GM12878 (cell line): ENCODE measurements around the gene DCK. TPM values are rescaled to one million over a fixed set of nuclear protein-coding genes. Genes with fewer than 3 reads are reported as not detected.

Experiments used
- ATAC-seq: fragments of 200-7000 bp; cut with Tn5 transposase; 3 replicates; pipeline ENCODE4 v1.9.1; 2020; ENCODE audit warnings: mild to moderate bottlenecking, moderate library complexity
- Bru-seq: library from RNA; stranded (reverse); fragments of 400-500 nt; gene quantifications from one replicate; lab custom pipeline; 2021; lab: Mats Ljungman, UMichigan
- BruChase-seq, 2 experiments: library from RNA; stranded (reverse); fragments of 400-500 nt; gene quantifications; one replicate each; lab custom pipeline; 2021; lab: Mats Ljungman, UMichigan
- BruUV-seq: library from RNA; stranded (reverse); fragments of 400-500 nt; replicated peaks from 2 replicates; lab custom pipeline; 2021; lab: Mats Ljungman, UMichigan
- CTCF ChIA-PET: fragments of 300-600 bp; sonication (Branson Sonifier 250); formaldehyde crosslinking; extraction: SDS; loops from one replicate; lab custom pipeline; 2021; ENCODE audit warnings: inconsistent platforms; lab: Yijun Ruan, JAX
- POLR2A ChIA-PET: fragments of 350-600 bp; formaldehyde crosslinking; extraction: SDS; loops from one replicate; lab custom pipeline; 2021; ENCODE audit warnings: inconsistent platforms; lab: Charles Lee
- RAD21 ChIA-PET: fragments of 300-600 bp; sonication (Branson Sonifier 250); formaldehyde crosslinking; loops from one replicate; lab custom pipeline; 2023; ENCODE audit warnings: antibody characterized with exemption; ENCODE audit not compliant: unreplicated experiment; lab: Charles Lee
- SMC1A ChIA-PET: fragments of 300-600 bp; sonication (Branson Sonifier 250); formaldehyde crosslinking; loops from one replicate; lab custom pipeline; 2023; ENCODE audit not compliant: unreplicated experiment, uncharacterized antibody; lab: Charles Lee
- DNase-seq: peaks from one replicate; pipeline ENCODE4 v3.0.0-alpha.2; 2011; ENCODE audit warnings: low read depth, low spot score
- FAIRE-seq: peaks from 3 replicates; lab custom pipeline; 2011; peaks lifted over from hg19 to GRCh38; lab: Jason Lieb, UNC
- H2AFZ ChIP-seq: 2 replicates; pipeline ENCODE4 v1.6.0; 2011; ENCODE audit warnings: low read depth, low read length, control low read depth; ENCODE audit not compliant: control insufficient read depth
- H3K27ac ChIP-seq: 2 replicates; pipeline ENCODE4 v1.5.1; 2011; ENCODE audit warnings: control low read depth; ENCODE audit not compliant: control insufficient read depth, insufficient read depth
- H3K27me3 ChIP-seq, 2 experiments: replicated peaks in 1 of 2; 2 replicates each; pipeline versions ENCODE4 v1.6.0 to v1.6.1; 2011; ENCODE audit warnings: low read length in 1 of 2; ENCODE audit not compliant: control insufficient read depth in 2 of 2, insufficient read depth in 2 of 2
- H3K36me3 ChIP-seq, 2 experiments: 2 replicates each; pipeline ENCODE4 v1.5.1; 2011; ENCODE audit warnings: low read length in 1 of 2; ENCODE audit not compliant: control insufficient read depth in 2 of 2, insufficient read depth in 2 of 2
- H3K4me1 ChIP-seq: 2 replicates; pipeline ENCODE4 v1.6.1; 2011; ENCODE audit warnings: mild to moderate bottlenecking, low read length, moderate library complexity, mixed read lengths; ENCODE audit not compliant: control insufficient read depth, insufficient read depth
- H3K4me2 ChIP-seq: 2 replicates; pipeline ENCODE4 v1.6.0; 2011; ENCODE audit warnings: control low read depth; ENCODE audit not compliant: control insufficient read depth, insufficient read depth
- H3K4me3 ChIP-seq: fragments of 200-600 bp; sonication (generic); 2 replicates; pipeline ENCODE4 v1.5.1; 2016
- H3K79me2 ChIP-seq: 2 replicates; pipeline ENCODE4 v1.6.0; 2011; ENCODE audit warnings: low read length; ENCODE audit not compliant: control insufficient read depth, insufficient read depth
- H3K9ac ChIP-seq: 2 replicates; pipeline ENCODE4 v1.8.0; 2011; ENCODE audit warnings: low read length, control low read depth, mixed read lengths; ENCODE audit not compliant: control insufficient read depth, insufficient read depth
- H3K9me3 ChIP-seq: replicated peaks from 3 replicates; pipeline ENCODE4 v1.5.1; 2011; ENCODE audit warnings: mild to moderate bottlenecking, low read length; ENCODE audit not compliant: control insufficient read depth, insufficient read depth
- H4K20me1 ChIP-seq: 2 replicates; pipeline ENCODE4 v1.6.0; 2011; ENCODE audit not compliant: control insufficient read depth, insufficient read depth
- GABPA ChIP-seq: IDR thresholded peaks from 2 replicates; pipeline ENCODE4 v1.6.1; 2014; ENCODE audit warnings: antibody characterized with exemption, low read depth, mild to moderate bottlenecking, inconsistent platforms
- IKZF1 ChIP-seq: fragments of 450-650 bp; conservative IDR thresholded peaks from 2 replicates; pipeline ENCODE4 v1.6.1; 2017; ENCODE audit warnings: antibody characterized with exemption, mild to moderate bottlenecking
- IKZF2 ChIP-seq, 2 experiments: fragments of 450-650 bp; IDR thresholded peaks; 2 replicates each; pipeline ENCODE4 v1.6.1; 2017; ENCODE audit warnings: mild to moderate bottlenecking in 2 of 2, moderate library complexity in 2 of 2
- JUND ChIP-seq: IDR thresholded peaks from 2 replicates; pipeline ENCODE4 v1.6.1; 2012; ENCODE audit warnings: low read depth, mild to moderate bottlenecking, low read length, improper control_type of control experiment, moderate library complexity
- POU2F2 ChIP-seq: IDR thresholded peaks from 3 replicates; pipeline ENCODE4 v1.6.1; 2011; ENCODE audit warnings: low read depth, mild to moderate bottlenecking, low read length, borderline replicate concordance
- RB1 ChIP-seq: fragments of 450-650 bp; formaldehyde crosslinking; IDR thresholded peaks from 2 replicates; pipeline ENCODE4 v1.6.1; 2017; ENCODE audit warnings: mild to moderate bottlenecking, borderline replicate concordance
- REST ChIP-seq: IDR thresholded peaks from 2 replicates; pipeline ENCODE4 v1.6.1; 2012; ENCODE audit warnings: mild to moderate bottlenecking, low read depth, low read length
- RUNX3 ChIP-seq: IDR thresholded peaks from 2 replicates; pipeline ENCODE4 v1.6.1; 2012; ENCODE audit warnings: low read length, inconsistent platforms
- SMARCA5 ChIP-seq: fragments of 450-650 bp; IDR thresholded peaks from 2 replicates; pipeline ENCODE4 v1.6.1; 2017; ENCODE audit warnings: mild to moderate bottlenecking
- STAT1 ChIP-seq: fragments of 450-650 bp; conservative IDR thresholded peaks from 2 replicates; pipeline ENCODE4 v1.6.1; 2014; ENCODE audit warnings: antibody characterized with exemption, mild to moderate bottlenecking
- WGBS: methylation state at CpG from one replicate; pipeline ENCODE4 v1.1.6; 2016; ENCODE audit warnings: low lambda C conversion rate; ENCODE audit not compliant: insufficient replicate concordance, insufficient coverage; ENCODE audit errors: missing lambda C conversion rate; 5-methylcytosine and 5-hydroxymethylcytosine counted together
- in situ Hi-C: fragments of 300-500 bp; cut with MboI; formaldehyde crosslinking; loops from 9 replicates; pipeline ENCODE4 v1.14.3; 2018; ENCODE audit warnings: mixed read lengths
- intact Hi-C: fragments of 100-400 bp; cut with micrococcal nuclease; formaldehyde crosslinking; loops from one replicate; pipeline ENCODE4 v1.14.2; 2022; ENCODE audit not compliant: unreplicated experiment
- long read RNA-seq, 2 experiments: library from polyadenylated mRNA; unstranded; transcript quantifications; one replicate each; pipeline ENCODE4 v2.0.0, GENCODE V29; 2019 to 2020
- polyA minus RNA-seq, 3 experiments: library from RNA; depleted of rRNA, polyadenylated mRNA; stranded (reverse); fragments of >200 nt; gene quantifications; 2 replicates each; pipeline ENCODE4 v1.2.3, GENCODE V29; 2011
- polyA plus RNA-seq, 11 experiments: library from polyadenylated mRNA; depleted of rRNA in 4 of 11; unstranded in 6 of 11; stranded (reverse) in 5 of 11; fragments of >200 nt; fragmentation: Nextera tagmentation in 4 of 11; fragmentation: Illumina TruSeq in 1 of 11; extraction: Ambion mirVana in 4 of 11; extraction: Trizol in 1 of 11; gene quantifications; 1 replicate in 1 of 11; 2 replicates in 10 of 11; pipeline versions ENCODE4 v1.2.1 to v1.2.3, GENCODE V29; 2011 to 2016; ENCODE audit warnings: inconsistent platforms in 2 of 11, missing spikeins in 2 of 11, low read depth in 1 of 11
- total RNA-seq, 4 experiments: library from RNA; depleted of rRNA in 3 of 4; stranded (reverse); fragments of >200 nt in 3 of 4; fragmentation: Illumina TruSeq in 1 of 4; extraction: Trizol in 1 of 4; gene quantifications; 2 replicates each; pipeline versions ENCODE4 v1.2.1 to v1.2.3, GENCODE V29; 2013 to 2021
- TF ChIP-seq, protein P1 (sequence below): fragments of 150-350 bp; IDR thresholded peaks from 2 replicates; pipeline ENCODE4 v1.6.1; 2014; ENCODE audit warnings: mild to moderate bottlenecking, low read depth, low read length

Gene DCK
- total RNA-seq (2013; cell fraction: nucleolus; rRNA removed) = 11.4 and 13.2 TPM in 2 replicates
- total RNA-seq (2014; rRNA removed) (21.6 and 26.9 TPM in 2 replicates), total RNA-seq (2014; rRNA removed; fragmentation: Illumina TruSeq; extraction: Trizol) (25.0 and 25.7 TPM in 2 replicates), total RNA-seq (2021) (23.6 and 24.7 TPM in 2 replicates), polyA plus RNA-seq (2011; rRNA removed) (28.2 and 42.5 TPM in 2 replicates), polyA plus RNA-seq (2014; fragmentation: Illumina TruSeq; extraction: Trizol) (33.5 and 42.4 TPM in 2 replicates), polyA plus RNA-seq (2014; fragmentation: Nextera tagmentation; extraction: Ambion mirVana) (10 to 100 TPM; 20.0 to 26.7 TPM), polyA plus RNA-seq (2014; rRNA removed) (15.9 and 20.4 TPM in 2 replicates), polyA plus RNA-seq (2016; fragmentation: Nextera tagmentation; extraction: Ambion mirVana) (10 to 100 TPM; 67.4 to 69.4 TPM), polyA minus RNA-seq (2011; rRNA and poly(A)+ RNA removed) (6.1 and 9.8 TPM in 2 replicates), Bru-seq, nascent RNA (percentile 79 among the genes with signal in this experiment), BruChase-seq, experiment 1, labeled RNA remaining after a 6-hour chase (percentile 74 among the genes with signal in this experiment), BruChase-seq, experiment 2, labeled RNA remaining after a 2-hour chase (percentile 77 among the genes with signal in this experiment)
- polyA plus RNA-seq (2011; ENCODE audit: low read depth) = 3.9 TPM
- 10.3 and 16.8 TPM in 2 replicates for polyA plus RNA-seq (2011; cell fraction: cytosol; rRNA removed)
- polyA plus RNA-seq (2011; cell fraction: nucleus; rRNA removed) = 8.5 and 12.0 TPM in 2 replicates
- 7.5 and 16.6 TPM in 2 replicates for polyA plus RNA-seq (2012)
- polyA minus RNA-seq (2011; cell fraction: cytosol; rRNA and poly(A)+ RNA removed) = 7.1 TPM in 2 replicates
- polyA minus RNA-seq (2011; cell fraction: nucleus; rRNA and poly(A)+ RNA removed) = 4.8 and 7.1 TPM in 2 replicates
- long read RNA-seq, experiment 1, transcript DCK-201 (7 exons, 2,716 nt) = major isoform, 37 of 41 reads
- long read RNA-seq, experiment 1, partial matches to known transcripts = 1 of 41 reads
- long read RNA-seq, experiment 1, other reads (novel, unspliced or antisense) = 2 of 41 reads
- long read RNA-seq, experiment 2, transcript DCK-201 (7 exons, 2,716 nt) = major isoform, 308 of 332 reads
- long read RNA-seq, experiment 2, partial matches to known transcripts = 13 of 332 reads
- long read RNA-seq, experiment 2, other reads (novel, unspliced or antisense) = 7 of 332 reads

DNA sequence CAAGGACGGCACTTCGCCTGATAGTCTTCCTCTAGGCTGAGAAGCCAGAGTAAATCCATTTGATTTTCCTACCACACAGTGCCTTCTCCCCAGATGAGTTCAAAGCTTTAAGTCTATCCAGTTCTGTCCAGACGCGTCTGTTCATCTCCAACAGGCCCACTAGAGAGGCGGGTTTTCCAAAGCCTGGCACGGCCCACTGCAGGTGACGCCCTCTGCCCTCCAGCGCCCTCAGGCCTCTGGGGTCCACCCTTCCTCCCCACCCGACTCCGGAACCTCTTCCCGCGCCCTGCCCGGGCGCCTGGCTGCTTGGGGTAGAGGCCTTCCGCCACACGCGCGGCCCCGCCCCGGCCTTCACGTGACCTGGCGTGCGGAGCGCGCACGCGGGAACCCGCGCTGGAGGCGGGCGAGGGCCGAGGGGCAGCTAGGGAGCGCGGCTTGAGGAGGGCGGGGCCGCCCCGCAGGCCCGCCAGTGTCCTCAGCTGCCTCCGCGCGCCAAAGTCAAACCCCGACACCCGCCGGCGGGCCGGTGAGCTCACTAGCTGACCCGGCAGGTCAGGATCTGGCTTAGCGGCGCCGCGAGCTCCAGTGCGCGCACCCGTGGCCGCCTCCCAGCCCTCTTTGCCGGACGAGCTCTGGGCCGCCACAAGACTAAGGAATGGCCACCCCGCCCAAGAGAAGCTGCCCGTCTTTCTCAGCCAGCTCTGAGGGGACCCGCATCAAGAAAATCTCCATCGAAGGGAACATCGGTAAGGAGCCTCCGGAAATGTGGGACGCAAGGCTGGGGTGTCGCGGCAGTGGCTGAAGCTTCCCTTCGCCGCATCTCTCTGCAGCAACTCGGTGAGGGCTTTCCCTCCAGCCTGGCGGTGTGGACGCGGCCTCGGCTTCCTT lies at the start of gene DCK:
Gene DCK (plus strand): TSS at position 469 of the 888 bp plus-strand sequence. CDS start 187 bp downstream, at position 656.
- H3K9me3 ChIP-seq = no peaks in the 10 kb centered on the region; the same call in 2 of the 3 replicates
- TSS peak; percentile 56 for BruUV-seq
- ChIA-PET SMC1A (interaction anchor here (0.7 to 10.9 kb wide), 10 partner anchors 14 to 328 kb away, joined by 3 to 169 read pairs (median 6); partner anchors contain the start of genes GRSF1 and MOB1B), CTCF (interaction anchor here (0.6 to 6.5 kb wide), 11 partner anchors 15 to 344 kb away, joined by 3 to 147 read pairs (median 4); no protein-coding TSS in a partner anchor), RAD21 (interaction anchor here (0.6 to 6.3 kb wide), 18 partner anchors 10 to 356 kb away, joined by 3 to 127 read pairs (median 4); partner anchors contain the start of gene MOB1B), POLR2A (interaction anchor here (0.6 to 4.5 kb wide), 12 partner anchors 10 to 359 kb away, joined by 3 to 38 read pairs (median 5); partner anchors contain the start of genes GRSF1 and MOB1B)
- FAIRE-seq (peak; percentile 90), DNase-seq (no peak), ATAC-seq (peak; percentile 87)
- peak within 1 kb of the TSS; percentile 86 for H3K9ac ChIP-seq
- H4K20me1 ChIP-seq = no peaks in the 10 kb centered on the region
- in situ Hi-C loops (loop anchor here (5.0 kb wide), 1 partner anchor 151 kb away; no protein-coding TSS in a partner anchor), intact Hi-C loops (loop anchor here (1.0 to 10.0 kb wide), 4 partner anchors 13 to 309 kb away; partner anchors contain the start of genes GRSF1 and UTP3)
- peak within 1 kb of the TSS; percentile 95 for H3K4me3 ChIP-seq
- 2% methylated on average over 64 of the region's 74 CpGs for WGBS
- 0 out of 2 replicates have a peak, but pooled peaks cover 3% of the 10 kb centered on the region for H3K4me1 ChIP-seq
- H3K27me3 ChIP-seq = no peaks in the 10 kb centered on the region
- H3K4me2 ChIP-seq = peak within 1 kb of the TSS; percentile 99
- H3K27ac ChIP-seq = peak within 1 kb of the TSS; percentile 82
- no peaks in the 10 kb centered on the region; a peak in 1 of 4 replicates for H3K36me3 ChIP-seq
- H3K79me2 ChIP-seq = peaks cover 59% of the 10 kb centered on the region
- H2AFZ ChIP-seq = peak within 1 kb of the TSS; percentile 95
- TF ChIP-seq GABPA = no peak
- TF ChIP-seq RUNX3 = no peak; the same call in 1 of the 2 replicates
- 0 out of 2 replicates have a peak, but pooled peaks have one; percentile 5 for TF ChIP-seq JUND
- peak; percentile 50; the same call in 1 of the 2 replicates for TF ChIP-seq SMARCA5
- TF ChIP-seq REST = 0 out of 2 replicates have a peak, but pooled peaks have one; percentile 20
- peak; percentile 68 for TF ChIP-seq IKZF1
- TF ChIP-seq POU2F2 = peak; percentile 89; the same call in 2 of the 3 replicates
- TF ChIP-seq RB1 = peak; percentile 95
- peak in 1 of 2 experiments; percentile 29; a peak in 2 of 4 replicates for TF ChIP-seq IKZF2 (IDR thresholded peaks at IDR 0.05)
- TF ChIP-seq STAT1 = 0 out of 2 replicates have a peak, but pooled peaks have one; percentile 22
- TF ChIP-seq, protein P1, sequence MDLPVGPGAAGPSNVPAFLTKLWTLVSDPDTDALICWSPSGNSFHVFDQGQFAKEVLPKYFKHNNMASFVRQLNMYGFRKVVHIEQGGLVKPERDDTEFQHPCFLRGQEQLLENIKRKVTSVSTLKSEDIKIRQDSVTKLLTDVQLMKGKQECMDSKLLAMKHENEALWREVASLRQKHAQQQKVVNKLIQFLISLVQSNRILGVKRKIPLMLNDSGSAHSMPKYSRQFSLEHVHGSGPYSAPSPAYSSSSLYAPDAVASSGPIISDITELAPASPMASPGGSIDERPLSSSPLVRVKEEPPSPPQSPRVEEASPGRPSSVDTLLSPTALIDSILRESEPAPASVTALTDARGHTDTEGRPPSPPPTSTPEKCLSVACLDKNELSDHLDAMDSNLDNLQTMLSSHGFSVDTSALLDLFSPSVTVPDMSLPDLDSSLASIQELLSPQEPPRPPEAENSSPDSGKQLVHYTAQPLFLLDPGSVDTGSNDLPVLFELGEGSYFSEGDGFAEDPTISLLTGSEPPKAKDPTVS = no peak
